IPS-NIHi11 (cell line): ENCODE data around the gene HOXB6.

Source experiments
- DNase-seq: peaks from one replicate; pipeline ENCODE4 v3.0.0; 2012; ENCODE audit warnings: mixed read lengths, low spot score

The HOXB6 gene

GRCh38 chr17:48604770-48605329, at the start of gene HOXB6:
HOXB6 (minus strand) TSS chr17:48604986; CDS start chr17:48598150, 6,836 bp downstream.
- no peak for DNase-seq

GRCh38 chr17:48649741-48650140, 45.0 kb upstream of the HOXB6 start:
- no peak for DNase-seq

GRCh38 chr17:48647963-48648245, 43.1 kb upstream of the HOXB6 start:
- no peak for DNase-seq

- DNase-seq, result peak; percentile 68
These were observed 42.5 kb upstream of the HOXB6 start for GRCh38 chr17:48647103-48647962.

- DNase-seq, result peak; percentile 68
These were observed 41.7 kb upstream of the HOXB6 start for GRCh38 chr17:48646183-48647102.

- DNase-seq, result no peak
These were observed 40.9 kb upstream of the HOXB6 start for GRCh38 chr17:48645639-48646182.

GRCh38 chr17:48644910-48645557, 40.2 kb upstream of the HOXB6 start:
- no peak for DNase-seq

- no peak for DNase-seq
These were observed 39.4 kb upstream of the HOXB6 start for GRCh38 chr17:48644159-48644558.

GRCh38 chr17:48643697-48644012, 38.9 kb upstream of the HOXB6 start:
- no peak for DNase-seq

GRCh38 chr17:48642843-48643696, 38.3 kb upstream of the HOXB6 start:
- DNase-seq, result no peak

- peak; percentile 66 for DNase-seq
These were observed 37.5 kb upstream of the HOXB6 start for GRCh38 chr17:48642059-48642842.

- no peak for DNase-seq
These were observed 36.8 kb upstream of the HOXB6 start for GRCh38 chr17:48641541-48642058.

GRCh38 chr17:48640858-48641180, 36.0 kb upstream of the HOXB6 start:
- DNase-seq, result no peak

- DNase-seq, result no peak
These were observed 35.4 kb upstream of the HOXB6 start for GRCh38 chr17:48639982-48640857.

- peak; percentile 47 for DNase-seq
These were observed 34.4 kb upstream of the HOXB6 start for GRCh38 chr17:48639136-48639535.

GRCh38 chr17:48637323-48638260, 32.8 kb upstream of the HOXB6 start:
- DNase-seq, result no peak

- peak; percentile 97 for DNase-seq
These were observed 31.6 kb upstream of the HOXB6 start for GRCh38 chr17:48636177-48637018.
